ENCODE results near the gene CLCN6.

Gene CLCN6

DNA sequence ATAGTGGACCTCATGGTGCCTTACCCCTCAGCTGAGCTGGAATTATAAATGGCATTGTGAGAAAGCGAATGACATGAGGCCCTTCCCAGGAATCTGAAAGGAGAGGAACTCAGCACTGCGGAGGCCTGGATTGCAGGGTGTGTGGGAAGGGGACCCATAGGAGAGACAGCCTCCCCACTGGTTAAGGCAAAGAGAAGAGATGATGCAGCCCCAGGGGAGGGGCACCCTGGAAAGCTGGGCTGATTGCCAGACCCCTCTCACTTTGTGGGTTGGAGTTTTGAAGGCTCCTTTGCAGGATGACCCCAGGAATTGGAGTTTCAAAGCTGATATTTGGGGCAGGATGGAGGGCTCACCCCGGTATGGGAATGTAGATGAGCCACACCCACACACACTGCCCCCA, 50.7 kb downstream of the CLCN6 start:
- no peak for DNase-seq

DNA sequence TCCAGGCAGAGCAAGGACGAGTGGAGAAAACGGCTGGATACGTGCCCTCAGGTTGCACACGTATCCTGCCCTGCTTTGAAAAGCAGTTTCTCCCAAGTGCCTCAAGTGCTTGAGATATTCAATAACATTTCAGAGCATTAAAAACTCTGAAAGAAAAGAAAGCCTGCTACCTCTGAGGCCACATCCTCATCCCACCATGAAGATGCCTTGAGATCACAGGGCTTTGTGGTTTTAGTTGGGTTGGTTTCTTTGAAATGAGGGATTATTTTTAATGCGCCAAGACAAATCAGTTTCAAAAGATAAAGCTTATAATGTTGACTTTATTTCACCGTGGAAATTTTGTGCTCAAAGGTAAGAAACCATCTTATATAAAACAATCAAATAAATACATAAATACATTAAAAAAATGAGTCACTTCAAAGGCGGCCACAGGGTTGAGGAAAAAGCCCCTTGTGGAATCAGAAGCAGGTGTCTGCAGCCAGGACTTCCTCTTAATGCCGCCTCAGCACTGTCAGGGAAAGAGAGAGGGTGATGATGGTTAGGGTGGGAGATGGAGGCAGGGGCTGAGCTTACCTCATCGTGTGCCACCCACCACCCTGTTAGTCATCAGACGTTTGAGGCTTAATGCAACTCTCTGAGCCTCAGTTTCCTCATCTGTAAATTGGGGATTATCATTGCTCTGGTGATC, 51.3 kb downstream of the CLCN6 start:
- no peak for DNase-seq

DNA sequence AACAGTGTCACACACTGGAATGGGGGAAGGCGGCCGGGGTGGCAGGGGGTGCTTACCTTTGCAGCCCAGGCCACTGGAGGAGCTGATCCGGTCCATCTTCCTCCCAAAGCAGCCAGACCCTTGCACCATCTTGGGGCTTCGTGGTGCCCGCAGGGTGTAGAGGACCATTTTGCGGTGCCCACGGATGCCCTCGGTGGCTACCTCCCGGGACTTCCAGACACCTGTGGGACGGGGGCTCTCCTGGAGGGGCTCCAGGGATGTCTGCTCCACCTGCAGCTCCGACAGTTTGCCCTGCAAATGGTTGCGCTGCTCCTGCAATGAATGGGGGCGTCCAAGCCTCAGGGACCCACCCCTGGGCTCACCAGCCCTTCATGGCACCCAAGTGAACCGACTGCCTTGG, 52.2 kb downstream of the CLCN6 start:
- no peak for DNase-seq

DNA sequence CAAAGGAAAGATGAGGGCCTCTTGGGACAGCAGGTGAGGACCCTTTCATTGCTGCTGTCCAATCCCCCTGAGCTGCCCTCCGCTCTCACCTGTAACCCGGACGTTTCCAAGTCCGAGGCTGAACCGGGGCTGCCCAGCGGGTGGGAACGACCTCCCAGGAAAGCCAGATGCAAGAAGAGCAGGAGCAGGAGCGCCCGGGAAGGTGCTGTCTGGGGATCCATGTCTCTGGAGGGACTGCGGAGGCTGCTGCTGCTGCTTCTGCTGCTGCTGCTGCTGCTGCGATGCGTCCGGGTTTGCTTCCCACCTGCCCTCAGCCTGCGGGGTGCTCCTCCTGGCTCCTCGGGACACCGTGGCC, 52.6 kb downstream of the CLCN6 start, which contains the start of gene NPPB:
Gene NPPB, minus strand, starts transcription at position 333 of the 355 bp plus-strand sequence. Its CDS starts 112 bp downstream, at position 221.
- DNase-seq, result no peak

DNA sequence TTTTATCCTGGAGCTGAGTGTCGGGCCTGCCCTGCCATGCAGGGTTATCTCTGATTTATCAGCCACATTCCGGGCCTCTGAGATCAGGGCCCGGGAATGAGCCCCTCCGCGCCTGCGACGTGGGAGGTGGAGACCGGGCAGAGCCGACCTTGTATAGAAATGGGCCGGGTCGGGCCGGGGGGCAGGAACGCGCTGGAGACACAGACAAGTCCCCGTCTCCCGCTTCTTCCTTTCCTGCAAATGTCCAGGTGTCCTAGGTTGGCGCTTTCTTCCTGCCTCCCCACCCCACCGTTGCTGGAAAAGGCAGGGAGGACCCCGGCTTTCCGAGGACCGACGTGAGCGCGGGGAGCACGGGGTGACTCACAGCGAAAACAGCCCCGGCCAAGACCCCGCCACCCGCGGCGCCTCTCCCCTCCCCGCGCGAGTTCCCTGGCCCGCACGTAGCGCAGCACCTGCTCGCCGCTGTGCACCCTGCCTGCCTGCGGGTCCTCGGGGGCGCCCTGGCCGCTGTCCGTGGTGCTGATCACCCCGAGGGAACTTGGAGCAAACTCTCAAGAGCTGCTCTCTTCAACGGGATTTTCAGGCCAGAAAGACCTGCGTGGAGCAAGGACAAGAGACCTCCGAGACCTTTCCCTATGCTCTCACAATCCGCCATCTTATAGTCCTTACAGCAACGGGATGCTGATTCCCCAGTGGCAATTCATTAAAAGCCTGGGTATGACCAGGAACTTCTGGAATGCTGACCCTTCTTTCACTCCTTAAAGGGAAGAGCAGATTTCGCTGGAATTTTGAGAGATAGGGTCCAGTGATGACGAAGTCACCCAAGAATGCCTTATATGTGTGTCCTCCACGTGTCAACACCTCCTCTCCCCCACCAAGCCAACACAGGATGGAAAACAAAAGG, 53.2 kb downstream of the CLCN6 start:
- peak; percentile 59 for DNase-seq

DNA sequence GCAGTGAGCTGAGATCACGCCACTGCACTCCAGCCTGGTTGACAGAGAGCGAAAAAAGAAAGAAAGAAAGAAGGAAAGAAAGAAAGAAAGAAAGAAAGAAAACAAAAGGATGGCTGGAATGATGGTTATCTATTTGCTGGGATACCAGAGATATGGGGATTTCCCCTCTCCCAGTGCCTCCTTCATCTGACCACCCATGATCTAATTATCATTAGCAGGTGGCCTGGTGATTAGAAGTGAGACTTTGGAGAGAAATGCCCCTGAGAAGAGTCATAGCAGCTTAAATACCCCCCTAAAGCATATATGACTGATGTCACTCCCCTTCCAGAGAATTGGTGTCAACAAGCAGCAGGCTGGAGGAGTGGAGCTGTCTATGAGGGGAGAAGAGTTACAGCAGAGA, 54.1 kb downstream of the CLCN6 start:
- DNase-seq, result no peak

DNA sequence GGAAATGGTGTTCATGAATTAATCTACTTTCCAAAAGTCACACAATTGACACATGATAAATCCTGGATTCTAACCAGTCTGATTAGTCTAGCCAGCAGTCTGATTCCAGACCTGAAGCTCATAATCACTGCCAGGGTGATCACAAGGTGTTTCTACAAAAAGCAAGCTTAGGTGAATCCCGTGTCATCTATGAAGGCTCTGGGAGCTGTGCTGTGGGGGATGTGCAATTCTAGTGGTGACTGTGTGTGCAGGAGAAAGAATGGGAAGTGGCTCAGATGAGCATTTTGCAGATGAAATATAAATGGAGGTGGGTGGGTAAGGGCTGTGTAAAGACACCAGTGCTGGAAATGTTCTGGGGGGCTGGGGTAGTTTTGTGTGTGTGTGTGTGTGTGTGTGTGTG, 54.6 kb downstream of the CLCN6 start:
- no peak for DNase-seq

DNA sequence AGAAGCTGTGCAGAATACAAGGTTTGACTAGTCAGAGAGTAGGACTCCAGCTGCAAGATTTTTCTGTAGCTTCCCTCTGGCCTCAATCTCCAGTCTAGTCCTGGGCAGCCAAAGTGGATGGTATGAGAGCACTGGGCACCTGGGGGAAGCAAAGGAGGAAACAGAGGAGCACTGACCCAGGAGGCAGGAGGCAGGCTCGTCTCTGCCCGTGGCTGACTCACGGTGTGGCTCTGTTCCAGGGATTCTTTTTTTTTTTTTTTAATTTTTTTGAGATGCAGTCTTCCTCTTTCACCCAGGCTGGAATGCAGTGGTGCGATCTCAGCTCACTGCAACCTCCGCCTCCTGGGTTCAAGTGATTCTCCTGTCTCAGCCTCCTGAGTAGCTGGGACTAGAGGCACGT, 56.9 kb downstream of the CLCN6 start:
- peak; percentile 72 for DNase-seq

DNA sequence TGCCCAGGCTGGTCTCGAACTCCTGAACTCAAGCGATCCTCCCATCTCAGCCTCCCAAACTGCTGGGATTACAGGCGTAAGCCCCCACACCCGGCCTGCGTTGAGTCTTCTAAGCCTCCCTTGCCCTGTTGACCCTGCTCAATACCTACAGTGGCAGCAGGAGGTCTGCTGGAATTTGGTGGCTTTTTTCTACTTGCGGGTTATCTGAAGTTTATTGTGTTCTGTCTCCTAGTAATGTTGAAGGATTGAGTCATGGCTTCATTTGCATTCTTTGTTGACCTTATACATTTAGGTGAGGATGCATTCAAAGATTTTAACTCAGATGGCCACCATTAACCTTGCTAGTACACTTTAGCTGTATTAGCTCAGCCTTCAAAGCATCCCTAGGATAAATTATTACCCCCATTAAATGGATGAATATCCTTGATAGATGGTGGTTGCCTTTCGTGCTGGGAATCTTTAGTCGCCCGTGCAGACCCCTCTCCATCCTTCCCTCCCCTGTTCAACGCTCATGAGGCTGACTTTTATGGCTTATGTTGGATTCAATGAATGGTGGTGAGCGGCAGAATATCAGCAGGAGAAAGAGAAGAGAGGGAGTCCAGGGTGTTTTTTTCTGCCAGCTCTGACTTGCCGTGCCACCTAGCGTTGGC, 62.5 kb downstream of the CLCN6 start:
- DNase-seq, result no peak

DNA sequence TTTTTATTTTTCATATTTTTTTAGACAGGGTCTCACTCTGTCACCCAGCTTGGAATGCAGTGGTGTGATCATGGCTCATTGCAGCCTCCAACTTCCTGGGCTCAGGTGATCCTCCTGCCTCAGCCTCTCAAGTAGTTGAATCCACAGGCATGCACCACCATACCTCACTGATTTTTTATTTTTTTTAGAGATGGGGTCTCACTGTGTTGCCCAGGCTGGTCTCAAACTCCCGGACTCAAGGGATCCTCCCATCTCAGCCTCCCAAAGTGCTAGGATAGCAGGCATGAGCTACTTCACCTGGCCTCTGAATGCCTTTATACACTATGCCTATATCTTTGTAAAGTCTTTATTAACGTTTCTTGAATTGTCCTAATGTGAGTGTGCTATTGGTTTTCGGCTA, 63.1 kb downstream of the CLCN6 start:
- DNase-seq, result no peak

DNA sequence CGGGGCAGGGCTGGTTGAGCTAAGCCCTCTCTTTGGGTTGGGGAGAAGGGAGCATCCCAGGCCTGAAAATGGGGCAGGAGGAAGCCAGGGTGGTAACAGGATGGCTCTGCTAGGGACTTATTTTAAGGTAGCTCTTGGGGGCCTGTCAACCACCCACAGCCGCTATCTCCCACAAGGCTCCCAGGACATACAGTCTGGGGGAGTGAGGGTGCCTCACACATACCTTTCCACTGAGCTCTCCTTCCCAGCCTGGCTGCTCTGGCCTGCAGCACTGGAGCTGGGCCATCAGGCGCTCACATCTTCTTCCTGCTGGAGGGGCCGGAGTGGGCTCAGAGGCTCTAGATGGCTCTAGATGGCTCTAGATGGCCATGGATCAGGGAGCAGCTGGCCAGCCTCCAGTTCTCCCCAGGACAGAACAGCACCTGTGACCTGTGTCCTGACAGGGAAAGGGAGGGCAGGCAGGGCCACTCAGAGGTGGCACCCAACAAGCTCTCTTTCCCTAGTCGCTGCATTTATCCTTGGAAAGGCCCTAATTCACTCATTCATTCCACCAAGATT, 63.7 kb downstream of the CLCN6 start:
- no peak for DNase-seq

DNA sequence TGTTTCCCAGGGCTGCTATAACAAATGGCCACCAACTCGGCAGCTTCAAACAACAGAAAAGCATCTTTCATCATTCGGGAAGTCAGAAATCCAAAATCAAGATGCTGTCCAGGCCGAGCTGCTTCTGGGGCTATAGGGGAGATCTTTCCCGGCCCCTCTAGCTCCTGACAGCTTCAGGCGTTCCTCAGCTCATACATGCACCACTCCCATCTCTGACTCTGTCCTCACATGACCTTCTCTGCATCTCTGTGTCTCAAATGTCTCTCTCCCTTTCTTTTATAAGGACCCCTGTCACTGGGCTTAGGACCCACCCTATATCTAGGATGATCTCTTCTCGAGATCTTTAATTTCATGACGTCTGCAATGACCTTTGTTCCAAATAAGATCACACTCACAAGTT, 66.6 kb downstream of the CLCN6 start:
- no peak for DNase-seq

DNA sequence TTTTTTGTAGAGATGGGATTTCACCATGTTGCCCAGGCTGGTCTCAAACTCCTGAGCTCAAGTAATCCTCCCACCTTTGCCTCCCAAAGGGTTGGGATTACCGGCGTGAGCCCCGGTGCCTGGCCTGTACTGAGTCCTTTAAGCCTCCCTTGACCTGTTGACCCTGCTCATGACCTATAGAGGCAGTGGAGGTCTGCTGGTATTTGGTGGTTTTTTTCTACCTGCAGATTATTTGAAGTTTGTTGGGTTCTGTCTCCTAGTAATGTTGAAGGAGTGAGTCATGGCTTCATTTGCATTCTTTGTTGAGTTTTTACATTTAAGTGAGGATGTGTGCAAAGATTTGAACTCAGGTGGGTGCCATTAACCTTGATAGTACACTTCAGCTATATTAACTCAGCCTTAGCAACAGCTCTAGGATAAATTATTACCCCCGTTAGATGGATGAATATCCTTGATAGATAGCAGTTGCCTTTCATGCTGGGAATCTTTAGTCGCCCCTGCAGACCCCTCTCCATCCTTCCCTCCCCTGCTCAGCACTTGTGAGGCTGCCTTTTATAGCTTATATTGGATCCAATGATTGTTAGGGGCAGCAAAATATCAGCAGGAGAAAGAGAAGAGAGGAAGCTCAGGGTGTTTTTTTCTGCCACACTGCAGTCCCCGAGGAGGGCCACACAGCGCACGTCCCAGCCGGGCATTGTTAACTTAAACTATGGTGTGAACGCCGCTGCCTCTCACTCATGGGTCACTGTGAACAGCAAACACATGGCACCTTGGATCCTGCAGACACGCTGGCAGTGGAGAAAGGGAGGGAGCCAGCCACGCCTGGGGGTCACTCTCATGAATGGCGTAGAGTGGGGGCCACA, 67.6 kb downstream of the CLCN6 start:
- DNase-seq, result peak; percentile 15

DNA sequence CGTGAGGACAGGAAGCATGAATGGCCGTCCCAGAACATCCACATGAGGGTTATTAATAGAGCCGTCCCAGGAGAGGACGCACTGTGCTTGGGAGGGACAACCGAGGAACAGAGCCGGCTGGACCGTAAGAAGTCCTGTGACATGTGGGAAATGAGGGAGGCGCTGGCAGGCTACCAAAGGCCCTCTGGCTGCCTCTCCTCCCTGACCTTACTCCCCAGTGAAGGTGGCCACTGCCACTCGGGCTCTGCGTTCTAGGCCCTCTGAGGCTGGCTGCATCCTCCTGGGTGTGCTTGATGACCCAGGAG, 68.2 kb downstream of the CLCN6 start:
- DNase-seq, result no peak

DNA sequence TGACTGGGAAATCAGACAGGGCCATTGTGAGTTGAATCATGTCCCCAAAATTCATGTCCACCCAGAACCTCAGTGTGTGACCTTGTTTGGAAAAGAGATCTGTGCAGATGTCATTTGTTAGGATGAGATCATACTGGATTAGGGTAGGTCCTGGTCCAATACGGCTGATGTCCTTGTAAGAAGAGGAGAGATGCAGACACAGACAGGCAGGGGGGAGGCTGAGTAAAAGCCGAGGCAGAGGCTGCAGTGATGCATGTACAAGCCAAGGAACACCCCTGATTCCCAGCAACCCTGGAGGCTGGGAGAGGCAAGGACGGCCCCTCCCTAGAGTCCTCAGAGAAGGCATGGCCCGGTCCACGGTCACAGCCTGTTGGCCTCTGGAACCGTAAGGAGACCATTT, 68.6 kb downstream of the CLCN6 start:
- no peak for DNase-seq

DNA sequence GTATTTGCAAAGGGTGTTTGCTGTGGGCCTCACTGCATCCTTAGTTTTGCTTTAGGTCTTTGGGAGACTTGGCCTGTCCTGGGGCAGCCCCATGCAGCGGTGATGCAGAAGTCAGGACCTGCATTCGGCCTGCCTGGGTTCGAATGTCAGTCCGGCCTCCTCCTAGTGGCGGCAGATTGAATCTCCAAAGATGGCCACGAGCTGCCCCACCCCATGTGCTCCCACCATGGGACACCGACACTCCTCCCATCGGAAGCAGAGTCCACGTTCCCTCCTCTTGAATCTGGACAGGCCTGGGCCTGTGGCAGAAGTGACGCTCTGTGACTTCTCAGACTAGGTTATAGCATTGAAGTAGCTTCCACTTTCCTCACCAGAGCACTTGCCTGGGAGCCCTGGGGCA, 69.1 kb downstream of the CLCN6 start:
- no peak for DNase-seq

DNA sequence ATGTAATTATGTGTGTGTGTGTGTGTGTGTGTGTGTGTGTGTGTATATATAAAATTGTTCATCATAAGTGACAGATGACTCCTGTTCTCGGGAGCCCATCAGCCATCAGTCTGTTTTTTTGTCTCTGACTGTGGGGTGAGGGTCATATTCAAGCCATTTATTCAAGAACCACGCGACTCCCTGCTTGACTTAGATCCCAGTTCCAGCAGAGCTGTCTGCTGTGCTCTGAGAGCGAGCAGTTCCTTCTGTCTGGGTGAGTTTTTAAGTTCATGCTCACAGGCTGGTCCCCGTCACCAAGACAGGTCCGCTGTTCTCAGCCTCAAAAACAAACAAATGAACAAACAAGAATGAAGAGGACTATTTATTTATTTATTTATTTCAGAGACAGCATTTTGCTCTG, 71.1 kb downstream of the CLCN6 start:
- no peak for DNase-seq

DNA sequence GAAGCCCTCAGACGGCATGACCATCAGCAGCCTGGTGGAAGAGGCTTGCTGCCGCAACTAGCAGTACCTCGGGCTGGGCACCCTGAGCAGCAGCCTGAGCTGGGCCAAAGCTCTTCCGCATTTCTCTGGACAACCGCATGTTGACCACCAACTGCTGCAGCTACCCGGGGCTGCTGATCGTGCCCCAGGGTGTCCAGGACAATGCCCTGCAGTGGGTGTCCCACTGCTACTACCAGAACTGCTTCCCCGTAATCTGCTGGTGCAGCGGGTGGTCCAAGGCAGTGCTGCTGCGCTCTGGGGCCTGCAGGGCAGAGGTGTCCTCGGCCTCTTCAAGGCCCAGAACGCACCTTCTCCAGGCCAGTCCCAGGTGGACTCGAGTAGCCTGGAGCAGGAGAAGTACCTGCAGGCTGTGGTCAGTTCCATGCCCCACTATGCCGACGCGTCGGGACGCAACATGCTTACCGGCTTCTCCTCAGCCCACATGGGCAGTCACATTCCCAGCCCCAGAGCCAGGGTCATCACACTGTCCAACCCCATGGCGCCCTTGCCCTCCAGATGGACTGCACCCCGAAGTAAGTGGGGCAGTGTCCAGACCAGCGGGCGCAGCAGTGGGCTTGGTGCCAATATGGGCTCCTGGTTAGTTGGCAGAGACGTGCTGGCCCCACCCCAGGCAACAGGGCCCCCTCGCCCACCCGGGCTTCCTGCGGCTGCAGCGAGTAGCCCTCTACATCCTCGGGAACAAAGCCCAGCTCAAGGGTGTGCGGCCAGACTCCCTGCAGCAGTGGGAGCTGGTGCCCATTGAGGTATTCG, 72.3 kb downstream of the CLCN6 start:
- no peak for DNase-seq

DNA sequence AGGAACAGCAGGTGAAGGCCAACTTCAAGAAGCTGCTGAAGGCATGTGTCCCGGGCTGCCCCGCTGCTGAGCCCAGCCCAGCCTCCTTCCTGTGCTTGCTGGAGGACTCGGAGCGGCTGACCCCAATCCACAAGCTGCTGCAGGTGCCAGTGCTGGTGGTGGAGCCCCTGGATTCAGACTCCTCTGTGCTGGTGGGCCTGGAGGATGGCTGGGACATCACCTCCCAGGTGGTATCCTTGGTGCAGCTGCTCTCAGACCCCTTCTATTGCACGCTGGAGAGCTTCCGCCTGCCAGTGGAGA, 72.8 kb downstream of the CLCN6 start:
- DNase-seq, result no peak

DNA sequence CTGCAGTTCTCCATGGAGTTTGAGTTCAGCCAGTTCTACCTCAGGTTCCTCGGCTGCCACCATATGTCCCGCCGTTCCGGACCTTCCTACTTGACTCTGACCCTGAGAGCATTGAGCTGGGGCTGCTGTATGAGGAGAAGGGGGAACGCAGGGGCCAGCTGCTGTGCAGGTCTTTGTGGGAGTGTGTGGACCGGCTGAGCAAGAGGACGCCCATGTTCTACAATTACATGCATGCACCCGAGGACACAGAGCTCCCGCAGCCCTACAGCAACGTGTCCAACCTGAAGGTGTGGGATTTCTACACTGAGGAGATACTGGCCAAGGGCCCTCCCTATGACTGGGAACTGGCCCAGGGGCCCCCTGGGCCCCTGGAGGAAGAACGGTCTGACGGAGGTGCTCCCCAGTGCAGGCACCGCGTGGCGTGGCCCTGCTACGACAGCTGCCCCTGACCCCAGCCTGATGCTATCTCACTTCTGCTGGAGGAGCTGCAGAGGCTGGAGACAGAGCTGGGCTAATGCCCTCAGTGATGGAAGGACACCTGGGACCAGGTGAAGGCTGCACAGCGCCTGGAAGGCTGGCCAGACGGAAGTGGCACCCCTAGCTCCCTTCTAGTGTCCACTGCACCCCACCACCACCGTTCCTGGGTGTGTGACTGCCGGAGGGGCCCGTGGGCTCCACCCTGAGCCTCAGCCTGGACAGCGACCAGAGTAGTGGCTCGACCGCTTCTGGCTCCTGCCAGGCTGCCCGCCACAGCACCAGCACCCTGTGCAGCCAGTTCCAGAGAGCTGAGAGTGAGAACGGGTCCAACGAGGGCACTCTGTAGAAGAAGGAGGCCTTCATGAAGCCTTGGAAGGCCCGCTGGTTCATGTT, 73.6 kb downstream of the CLCN6 start:
- DNase-seq, result no peak

DNA sequence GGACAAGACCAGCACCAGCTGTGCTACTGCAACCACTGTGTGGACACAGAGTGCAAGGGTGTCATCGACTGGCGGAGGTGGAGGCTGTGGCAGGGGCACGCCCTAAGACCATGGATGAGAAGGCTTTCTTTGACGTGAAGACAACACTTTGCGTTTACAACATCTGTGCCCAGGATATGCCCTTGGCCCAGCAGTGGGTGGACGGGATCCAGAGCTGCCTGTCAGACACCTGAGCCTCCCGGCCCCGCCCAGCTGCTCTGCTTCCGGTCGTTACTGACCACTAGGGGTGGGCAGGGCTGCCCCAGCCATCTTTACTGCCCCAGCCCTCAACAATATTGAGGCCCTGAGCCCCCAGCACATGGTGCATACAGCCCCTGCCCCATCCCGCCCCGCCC, 74.2 kb downstream of the CLCN6 start:
- no peak for DNase-seq
